ACC112 (cell line): ENCODE measurements around the gene ZNF205.

Experiments used
- H2AFZ ChIP-seq: fragments of 200-600 bp; sonication (generic); one replicate; pipeline ENCODE4 v1.6.0; 2017; ENCODE audit warnings: antibody characterized with exemption, low read length; ENCODE audit not compliant: unreplicated experiment
- H3K27ac ChIP-seq: fragments of 200-600 bp; sonication (generic); 2 replicates; pipeline ENCODE4 v1.5.1; 2014; ENCODE audit warnings: low read depth, mild to moderate bottlenecking, antibody characterized with exemption, low read length, moderate library complexity
- H3K27me3 ChIP-seq: fragments of 200-600 bp; sonication (generic); 2 replicates; pipeline ENCODE4 v1.6.1; 2014; ENCODE audit warnings: mild to moderate bottlenecking, antibody characterized with exemption, low read length, moderate library complexity, mixed read lengths; ENCODE audit not compliant: insufficient read depth
- H3K36me3 ChIP-seq: fragments of 200-600 bp; sonication (generic); 2 replicates; pipeline ENCODE4 v1.6.1; 2016; ENCODE audit warnings: mild to moderate bottlenecking, antibody characterized with exemption, low read length, moderate library complexity, mixed read lengths; ENCODE audit not compliant: insufficient read depth
- H3K4me1 ChIP-seq: fragments of 200-600 bp; sonication (generic); one replicate; pipeline ENCODE4 v1.6.1; 2016; ENCODE audit warnings: low read length, mixed read lengths; ENCODE audit not compliant: insufficient read depth, unreplicated experiment, control insufficient read depth
- H3K4me3 ChIP-seq: fragments of 200-600 bp; sonication (generic); 2 replicates; pipeline ENCODE4 v1.5.1; 2014; ENCODE audit warnings: mild to moderate bottlenecking, low read depth, low read length
- H3K79me2 ChIP-seq: fragments of 200-600 bp; sonication (generic); one replicate; pipeline ENCODE4 v1.6.0; 2016; ENCODE audit warnings: low read length; ENCODE audit not compliant: control insufficient read depth, unreplicated experiment, insufficient read depth

Gene ZNF205

GRCh38 chr16:3112881-3113574 is 642 bp downstream of the ZNF205 start:
- no peaks in the 10 kb centered on the region for H3K27me3 ChIP-seq
- no peak overlapping the region for H3K27ac ChIP-seq
- no peaks in the 10 kb centered on the region for H3K36me3 ChIP-seq
- peak overlapping the region; percentile 87 for H2AFZ ChIP-seq
- H3K79me2 ChIP-seq = peaks cover 4% of the 10 kb centered on the region
- peak overlapping the region; percentile 94 for H3K4me3 ChIP-seq
- peaks cover 10% of the 10 kb centered on the region for H3K4me1 ChIP-seq

GRCh38 chr16:3113765-3114479 is 1.5 kb downstream of the ZNF205 start:
- Histone ChIP-seq H3K79me2 (peaks cover 4% of the 10 kb centered on the region), H3K27me3 (no peaks in the 10 kb centered on the region), H3K36me3 (no peaks in the 10 kb centered on the region), H3K27ac (no peak overlapping the region), H3K4me3 (peak overlapping the region; percentile 94), H3K4me1 (peaks cover 10% of the 10 kb centered on the region), H2AFZ (no peak overlapping the region)

GRCh38 chr16:3115003-3115402 is 2.6 kb downstream of the ZNF205 start:
- Histone ChIP-seq H3K36me3 (no peaks in the 10 kb centered on the region), H3K4me1 (peaks cover 10% of the 10 kb centered on the region), H3K79me2 (peaks cover 4% of the 10 kb centered on the region), H3K27ac (no peak overlapping the region), H3K4me3 (no peak overlapping the region), H3K27me3 (no peaks in the 10 kb centered on the region), H2AFZ (no peak overlapping the region)

- no peak overlapping the region for H2AFZ ChIP-seq
- H3K79me2 ChIP-seq = peaks cover 4% of the 10 kb centered on the region
- H3K4me1 ChIP-seq = peaks cover 10% of the 10 kb centered on the region
- H3K27ac ChIP-seq = no peak overlapping the region
- H3K4me3 ChIP-seq = no peak overlapping the region
- no peaks in the 10 kb centered on the region for H3K36me3 ChIP-seq
- no peaks in the 10 kb centered on the region for H3K27me3 ChIP-seq
Measured at GRCh38 chr16:3115561-3115960, 3.2 kb downstream of the ZNF205 start.

- Histone ChIP-seq H3K27ac (no peak overlapping the region), H3K27me3 (no peaks in the 10 kb centered on the region), H3K79me2 (peaks cover 4% of the 10 kb centered on the region), H2AFZ (no peak overlapping the region), H3K36me3 (no peaks in the 10 kb centered on the region), H3K4me3 (no peak overlapping the region), H3K4me1 (peaks cover 10% of the 10 kb centered on the region)
Measured at GRCh38 chr16:3118204-3118790, 5.9 kb downstream of the ZNF205 start.

- no peaks in the 10 kb centered on the region for H3K36me3 ChIP-seq
- H3K79me2 ChIP-seq = peaks cover 4% of the 10 kb centered on the region
- no peaks in the 10 kb centered on the region for H3K27me3 ChIP-seq
- no peak overlapping the region for H2AFZ ChIP-seq
- peaks cover 4% of the 10 kb centered on the region for H3K4me1 ChIP-seq
- no peak overlapping the region for H3K27ac ChIP-seq
- no peak overlapping the region for H3K4me3 ChIP-seq
Measured at GRCh38 chr16:3118846-3119245, 6.5 kb downstream of the ZNF205 start.

GRCh38 chr16:3119286-3119685 is 6.9 kb downstream of the ZNF205 start:
- Histone ChIP-seq H3K79me2 (peaks cover 4% of the 10 kb centered on the region), H3K27ac (no peak overlapping the region), H3K36me3 (no peaks in the 10 kb centered on the region)

GRCh38 chr16:3119701-3120408 is 7.5 kb downstream of the ZNF205 start:
- Histone ChIP-seq H3K36me3 (no peaks in the 10 kb centered on the region), H3K27ac (no peak overlapping the region), H3K79me2 (peaks cover 4% of the 10 kb centered on the region)

More at GRCh38 chr16:3119286-3119685, 6.9 kb downstream of the ZNF205 start:
- Histone ChIP-seq H3K4me3 (no peak overlapping the region), H2AFZ (no peak overlapping the region), H3K4me1 (no peaks in the 10 kb centered on the region), H3K27me3 (no peaks in the 10 kb centered on the region)

GRCh38 chr16:3120435-3120834 is 8.0 kb downstream of the ZNF205 start:
- H3K36me3 ChIP-seq = no peaks in the 10 kb centered on the region
- no peak overlapping the region for H3K27ac ChIP-seq
- H3K27me3 ChIP-seq = no peaks in the 10 kb centered on the region
- H3K4me1 ChIP-seq = no peaks in the 10 kb centered on the region
- no peak overlapping the region for H2AFZ ChIP-seq
- no peaks in the 10 kb centered on the region for H3K79me2 ChIP-seq
- no peak overlapping the region for H3K4me3 ChIP-seq

More at GRCh38 chr16:3119701-3120408, 7.5 kb downstream of the ZNF205 start:
- Histone ChIP-seq H3K4me1 (no peaks in the 10 kb centered on the region), H2AFZ (no peak overlapping the region), H3K27me3 (no peaks in the 10 kb centered on the region), H3K4me3 (no peak overlapping the region)

GRCh38 chr16:3121851-3122467 is 9.6 kb downstream of the ZNF205 start:
- Histone ChIP-seq H3K4me1 (no peaks in the 10 kb centered on the region), H2AFZ (no peak overlapping the region), H3K27me3 (no peaks in the 10 kb centered on the region), H3K27ac (no peak overlapping the region), H3K4me3 (no peak overlapping the region), H3K79me2 (no peaks in the 10 kb centered on the region), H3K36me3 (no peaks in the 10 kb centered on the region; the same call in 1 of the 2 replicates)
